ENCODE results near the gene CRIM1.

DNA sequence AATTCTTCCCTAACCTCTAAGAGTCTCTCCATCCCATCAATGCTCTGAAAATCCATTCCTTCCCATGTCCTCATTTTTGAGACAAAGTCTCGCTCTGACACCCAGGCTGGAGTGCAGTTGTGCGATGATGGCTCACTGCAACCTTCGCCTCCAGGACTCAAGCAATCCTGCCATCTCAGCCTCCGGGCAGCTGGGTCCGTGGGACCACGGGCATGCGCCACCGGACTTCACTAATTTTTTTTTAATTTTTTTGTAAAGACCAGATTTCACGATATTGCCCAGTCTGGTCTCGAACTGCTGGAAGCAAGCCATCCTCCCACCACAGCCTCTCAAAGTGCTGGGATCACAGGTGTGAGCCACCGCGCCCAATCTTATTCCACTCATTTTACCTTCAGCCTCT is 240.8 kb downstream of the CRIM1 start:
- no peak for TF ChIP-seq CTCF (IDR thresholded peaks at IDR 0.05)
- no peak for TF ChIP-seq POLR2A (IDR thresholded peaks at IDR 0.05)
